SK-N-SH treated with all-trans-retinoic acid at 6 μM for 48 hours (cell line): ENCODE data around the gene TMEM209.
"Not testable (repeated sequence)": the region's sequence is repeated elsewhere in the genome, so short reads cannot be mapped to it uniquely, and the experiment has no call there.

Experiments
- BACH2 ChIP-seq: fragments of 250-450 bp; sonication (Bioruptor Pico); IDR thresholded peaks from 2 replicates; pipeline ENCODE4 v1.9.0; 2021; ENCODE audit warnings: mild to moderate bottlenecking, borderline replicate concordance
- GLIS3 ChIP-seq: fragments of 250-450 bp; sonication (Bioruptor Pico); IDR thresholded peaks from 2 replicates; pipeline ENCODE4 v1.5.0; 2020; ENCODE audit warnings: mild to moderate bottlenecking, moderate library complexity
- ISL1 ChIP-seq: fragments of 250-450 bp; sonication (Bioruptor Pico); IDR thresholded peaks from 2 replicates; pipeline ENCODE4 v2.1.2; 2022; ENCODE audit warnings: mild to moderate bottlenecking, moderate library complexity
- PATZ1 ChIP-seq: fragments of 250-450 bp; sonication (Bioruptor Pico); IDR thresholded peaks from 2 replicates; pipeline ENCODE4 v1.8.0; 2020; ENCODE audit warnings: mild to moderate bottlenecking, moderate library complexity, borderline replicate concordance
- ZFP3 ChIP-seq: fragments of 250-450 bp; sonication (Bioruptor Pico); IDR thresholded peaks from 2 replicates; pipeline ENCODE4 v1.5.0; 2020; ENCODE audit warnings: mild to moderate bottlenecking, moderate library complexity
- ZFP30 ChIP-seq: fragments of 450-650 bp; formaldehyde crosslinking; IDR thresholded peaks from 2 replicates; pipeline ENCODE4 v1.5.0; 2022; ENCODE audit warnings: mild to moderate bottlenecking, moderate library complexity
- ZNF70 ChIP-seq: fragments of 450-650 bp; formaldehyde crosslinking; IDR thresholded peaks from 2 replicates; pipeline ENCODE4 v1.5.0; 2020; ENCODE audit warnings: mild to moderate bottlenecking, moderate library complexity

GRCh38 chr7:130229981-130230380, 24.8 kb upstream of the TMEM209 start:
- not testable (repeated sequence) for TF ChIP-seq PATZ1 (CRISPR knock-in tag); ZFP3 (CRISPR knock-in tag); ZNF70; BACH2 (CRISPR knock-in tag); ISL1 (CRISPR knock-in tag); ZFP30 (CRISPR knock-in tag); GLIS3 (CRISPR knock-in tag)
